ENCODE data around the gene FOXP1. TPM values are rescaled to one million over a fixed set of nuclear protein-coding genes. Genes with fewer than 3 reads are reported as not detected.

The FOXP1 gene
- total and polyA plus RNA-seq, 4 donors = 4.9 to 35.4 (median 32.0) TPM

- Histone ChIP-seq H3K36me3 (ENCODE audit: control insufficient read depth in 4 of 4, insufficient read depth in 3 of 4, low read depth in 1 of 4, low read length in 3 of 4) (no peaks in the 10 kb centered on the region), H3K4me3 (ENCODE audit: low read depth in 1 of 3, low read length in 3 of 3) (no peak overlapping the region), H3K4me1 (ENCODE audit: control insufficient read depth in 4 of 4, insufficient read depth in 4 of 4, low read length in 3 of 4) (peaks cover 0 to 20% (median 12%) of the 10 kb centered on the region in 4 donors), H3K9ac (ENCODE audit: low read depth in 1 of 2, low read length in 2 of 2) (no peak overlapping the region), H3K27me3 (ENCODE audit: control insufficient read depth in 4 of 4, insufficient read depth in 4 of 4, low read length in 3 of 4) (no peaks in the 10 kb centered on the region), H3K9me3 (ENCODE audit: control insufficient read depth in 4 of 4, low read length in 3 of 4) (no peaks in the 10 kb centered on the region), H3K27ac (ENCODE audit: low read depth in 1 of 2, low read length in 2 of 2) (no peak overlapping the region)
- TF ChIP-seq CTCF (IDR thresholded peaks at IDR 0.05; ENCODE audit: low read depth, low read length, missing input control) = no peak
- no peak for TF ChIP-seq EGR1 (IDR thresholded peaks at IDR 0.05; ENCODE audit: low read depth in 2 of 2)
- TF ChIP-seq ATF3 (IDR thresholded peaks at IDR 0.05) = no peak
- no peak for TF ChIP-seq SP1 (IDR thresholded peaks at IDR 0.05)
- TF ChIP-seq FOXA1 (IDR thresholded peaks at IDR 0.05) = no peak
- TF ChIP-seq MAX (IDR thresholded peaks at IDR 0.05) = no peak
- TF ChIP-seq TAF1 (conservative IDR thresholded peaks at IDR 0.05) = no peak
- no peak for TF ChIP-seq RAD21 (IDR thresholded peaks at IDR 0.05)
- no peak for TF ChIP-seq REST (IDR thresholded peaks at IDR 0.05)
- no peak for TF ChIP-seq RXRA (IDR thresholded peaks at IDR 0.05)
- TF ChIP-seq YY1 (IDR thresholded peaks at IDR 0.05) = no peak
- no peak for TF ChIP-seq GABPA (IDR thresholded peaks at IDR 0.05 in 1 of 2, conservative IDR thresholded peaks at IDR 0.05 in 1 of 2)
- TF ChIP-seq HNF4G (IDR thresholded peaks at IDR 0.05) = no peak
- no peak for TF ChIP-seq FOXA2 (IDR thresholded peaks at IDR 0.05)
- no peak for TF ChIP-seq HNF4A (conservative IDR thresholded peaks at IDR 0.05)
- no peak for TF ChIP-seq JUND (IDR thresholded peaks at IDR 0.05)
- TF ChIP-seq NR2F2 (IDR thresholded peaks at IDR 0.05) = no peak
- no peak for TF ChIP-seq ZBTB33 (IDR thresholded peaks at IDR 0.05)
- DNase-seq (ENCODE audit: low spot score) = no peak
- WGBS = 96% methylated on average over 6 of the region's 6 CpGs
These were observed 263.8 kb downstream of the FOXP1 start for GRCh38 chr3:71319771-71320170.
